Measurements from ENCODE around the gene ADCY10. TPM values are rescaled to one million over a fixed set of nuclear protein-coding genes. Genes with fewer than 3 reads are reported as not detected.

ADCY10 gene
- total and polyA plus RNA-seq, 2 donors (not counting 3 experiments of a cell fraction or from before 2014, with no cell fraction given) = not detected

GRCh38 chr1:167820684-167821355 lies 93.1 kb downstream of the ADCY10 start:
- CTCF ChIA-PET = interaction anchor here (0.9 to 1.8 kb wide), 3 partner anchors 18 to 261 kb away, joined by 3 to 4 read pairs (median 4); no protein-coding TSS in a partner anchor
- FAIRE-seq = no peak
- H3K9me1 ChIP-seq (replicated peaks; ENCODE audit: control insufficient read depth, extremely low read depth, insufficient read depth, low read length) = no peaks in the 10 kb centered on the region
- no peak overlapping the region for H3K4me3 ChIP-seq (replicated peaks in 1 of 3; ENCODE audit: insufficient read depth in 1 of 3, low read depth in 1 of 3, low read length in 3 of 3)
- no peaks in the 10 kb centered on the region for H3K36me3 ChIP-seq (ENCODE audit: control insufficient read depth in 2 of 2, extremely low read depth in 1 of 2, insufficient read depth in 2 of 2, low read length in 2 of 2)
- TF ChIP-seq CTCF (IDR thresholded peaks at IDR 0.05; ENCODE audit: extremely low read depth in 1 of 2, insufficient read depth in 1 of 2, low read depth in 1 of 2, low read length in 2 of 2) (no peak), POLR2AphosphoS5 (IDR thresholded peaks at IDR 0.05; ENCODE audit: insufficient read depth, low read depth, low read length) (no peak), GATA2 (IDR thresholded peaks at IDR 0.05; ENCODE audit: insufficient read depth, insufficient read length, low read depth, low read length) (no peak), FOS (IDR thresholded peaks at IDR 0.05; ENCODE audit: borderline replicate concordance, insufficient read depth, low read length) (no peak), MYC (IDR thresholded peaks at IDR 0.05; ENCODE audit: low read depth, low read length) (no peak), POLR2A (IDR thresholded peaks at IDR 0.05; ENCODE audit: low read depth, low read length) (no peak), MAX (IDR thresholded peaks at IDR 0.05; ENCODE audit: insufficient read depth, insufficient read length) (no peak), JUN (IDR thresholded peaks at IDR 0.05; ENCODE audit: borderline replicate concordance, insufficient read depth, insufficient read length, low read depth) (no peak), EZH2 (IDR thresholded peaks at IDR 0.05; ENCODE audit: borderline replicate concordance, low read depth, low read length, severe bottlenecking) (no peak)
- no peak overlapping the region for H2AFZ ChIP-seq (ENCODE audit: low read depth, low read length)
- H3K27me3 ChIP-seq (ENCODE audit: control insufficient read depth in 2 of 2, insufficient read depth in 2 of 2, low read length in 2 of 2) = no peaks in the 10 kb centered on the region
- H3K79me2 ChIP-seq (ENCODE audit: control insufficient read depth, insufficient read depth, low read length) = no peaks in the 10 kb centered on the region
- TSS peak; percentile 65 for BruUV-seq (replicated peaks)
- DNase-seq (ENCODE audit: low read depth, low spot score) = no peak
- H3K4me1 ChIP-seq (ENCODE audit: control insufficient read depth, extremely low read depth, insufficient read depth, low read length) = peaks cover 7% of the 10 kb centered on the region
- intact Hi-C loops (cut with micrococcal nuclease) = loop anchor here (1.0 to 5.0 kb wide), 3 partner anchors 18 to 261 kb away; partner anchors contain the start of gene DCAF6
- H3K9me3 ChIP-seq (replicated peaks; ENCODE audit: control insufficient read depth, insufficient read depth, low read length) = no peaks in the 10 kb centered on the region
- H3K9ac ChIP-seq (replicated peaks; ENCODE audit: extremely low read depth, insufficient read depth, low read length) = peak overlapping the region; percentile 53
- H4K20me1 ChIP-seq (replicated peaks; ENCODE audit: control insufficient read depth, extremely low read depth, insufficient read depth, low read length) = no peaks in the 10 kb centered on the region
- H3K4me2 ChIP-seq (ENCODE audit: insufficient read depth, low read length) = peak overlapping the region; percentile 31
- dilution Hi-C loops (cut with MboI; ENCODE audit: extremely low pct_ligation_motif_present, low sequenced_read_pairs) = no loop called here
- POLR2A ChIA-PET = no interaction called here
- H3K27ac ChIP-seq (ENCODE audit: insufficient read depth, low read depth, low read length) = peak overlapping the region; percentile 69
